Activated CD8-positive, alpha-beta T cell treated with anti-CD3 and anti-CD28 coated beads for 36 hours (primary cell): ENCODE measurements around the gene ATP2B2. TPM values are rescaled to one million over a fixed set of nuclear protein-coding genes. Genes with fewer than 3 reads are reported as not detected.

Experiments
- ATAC-seq: fragments of 200-7000 bp; cut with Tn5 transposase; one replicate; pipeline ENCODE4 v1.10.0; 2021; ENCODE audit warnings: mild to moderate bottlenecking, moderate library complexity
- CTCF ChIA-PET: fragments of 350-600 bp; sonication (Branson Sonifier 250); formaldehyde crosslinking; loops from one replicate; lab custom pipeline; 2021; ENCODE audit warnings: antibody characterized with exemption; lab: Charles Lee
- POLR2A ChIA-PET: fragments of 350-600 bp; sonication (Branson Sonifier 250); formaldehyde crosslinking; loops from one replicate; lab custom pipeline; 2021; ENCODE audit warnings: antibody characterized with exemption; lab: Charles Lee
- DNase-seq: peaks from one replicate; pipeline ENCODE4 v3.0.0-alpha.2; 2020
- H3K27ac Mint-ChIP-seq: one replicate; pipeline ENCODE4 v1.8.0; 2021; ENCODE audit warnings: mild to moderate bottlenecking, mixed read lengths
- H3K27me3 Mint-ChIP-seq: one replicate; pipeline ENCODE4 v1.8.0; 2021; ENCODE audit warnings: mixed read lengths
- H3K36me3 Mint-ChIP-seq: one replicate; pipeline ENCODE4 v1.8.0; 2021; ENCODE audit warnings: low read depth, mixed read lengths
- H3K4me1 Mint-ChIP-seq: one replicate; pipeline ENCODE4 v1.8.0; 2021; ENCODE audit warnings: low read depth, mixed read lengths
- H3K4me3 Mint-ChIP-seq: one replicate; pipeline ENCODE4 v1.8.0; 2021; ENCODE audit warnings: mild to moderate bottlenecking, moderate library complexity, mixed read lengths
- H3K9me3 Mint-ChIP-seq: one replicate; pipeline ENCODE4 v1.8.0; 2021; ENCODE audit warnings: mixed read lengths
- CTCF ChIP-seq: fragments of 200-600 bp; IDR thresholded peaks from one replicate; pipeline ENCODE4 v1.8.0; 2022; ENCODE audit warnings: antibody characterized with exemption, mild to moderate bottlenecking
- intact Hi-C: fragments of 100-400 bp; cut with micrococcal nuclease; formaldehyde crosslinking; loops from one replicate; pipeline ENCODE4 v1.10.0; 2022
- total RNA-seq, 2 experiments: library from RNA; stranded (reverse); gene quantifications; one replicate each; pipeline ENCODE4 v1.2.3, GENCODE V29; 2021

Gene ATP2B2
- total RNA-seq, 2 experiments from 2014 or later: not detected

GRCh38 chr3:10389995-10390394 lies 115.4 kb downstream of the ATP2B2 start:
- no peak for TF ChIP-seq CTCF
- Mint-ChIP-seq H3K4me3 (no peak overlapping the region), H3K27me3 (no peaks in the 10 kb centered on the region), H3K36me3 (no peaks in the 10 kb centered on the region), H3K4me1 (peaks cover 11% of the 10 kb centered on the region), H3K27ac (no peak overlapping the region), H3K9me3 (peaks cover 11% of the 10 kb centered on the region)
- no peak for DNase-seq
- intact Hi-C loops: no loop called here
- CTCF ChIA-PET: interaction anchor here (1.3 to 1.8 kb wide), 2 partner anchors 38 to 46 kb away, joined by 4 read pairs; no protein-coding TSS in a partner anchor
- POLR2A ChIA-PET: no interaction called here
- ATAC-seq: no peak

- Mint-ChIP-seq H3K36me3 (no peaks in the 10 kb centered on the region), H3K4me3 (no peak overlapping the region), H3K4me1 (peaks cover 9% of the 10 kb centered on the region), H3K27ac (no peak overlapping the region), H3K27me3 (no peaks in the 10 kb centered on the region), H3K9me3 (peaks cover 11% of the 10 kb centered on the region)
- ChIA-PET POLR2A (no interaction called here), CTCF (interaction anchor here (1.3 to 1.8 kb wide), 2 partner anchors 37 to 46 kb away, joined by 4 read pairs; no protein-coding TSS in a partner anchor)
- TF ChIP-seq CTCF: no peak
- DNase-seq (no peak), ATAC-seq (peak; percentile 48)
- intact Hi-C loops: no loop called here
These were observed 116.0 kb downstream of the ATP2B2 start for GRCh38 chr3:10389339-10389738.

GRCh38 chr3:10387881-10388609 lies 117.3 kb downstream of the ATP2B2 start:
- H3K27me3 Mint-ChIP-seq: peaks cover 5% of the 10 kb centered on the region
- ATAC-seq (peak; percentile 37), DNase-seq (no peak)
- no peak overlapping the region for H3K27ac Mint-ChIP-seq
- POLR2A ChIA-PET: no interaction called here
- CTCF ChIA-PET: no interaction called here
- intact Hi-C loops: no loop called here
- H3K4me3 Mint-ChIP-seq: no peak overlapping the region
- no peaks in the 10 kb centered on the region for H3K36me3 Mint-ChIP-seq
- peaks cover 9% of the 10 kb centered on the region for H3K4me1 Mint-ChIP-seq
- peaks cover 11% of the 10 kb centered on the region for H3K9me3 Mint-ChIP-seq
- TF ChIP-seq CTCF: no peak

GRCh38 chr3:10386121-10386520 lies 119.3 kb downstream of the ATP2B2 start:
- no peak overlapping the region for H3K27ac Mint-ChIP-seq
- peaks cover 11% of the 10 kb centered on the region for H3K9me3 Mint-ChIP-seq
- DNase-seq: no peak
- TF ChIP-seq CTCF: no peak
- POLR2A ChIA-PET: no interaction called here
- H3K27me3 Mint-ChIP-seq: peaks cover 5% of the 10 kb centered on the region
- no peak for ATAC-seq
- intact Hi-C loops: no loop called here
- H3K4me1 Mint-ChIP-seq: peaks cover 9% of the 10 kb centered on the region
- no peak overlapping the region for H3K4me3 Mint-ChIP-seq
- no peaks in the 10 kb centered on the region for H3K36me3 Mint-ChIP-seq
- CTCF ChIA-PET: no interaction called here

- H3K36me3 Mint-ChIP-seq: no peaks in the 10 kb centered on the region
- no peak for TF ChIP-seq CTCF
- peaks cover 5% of the 10 kb centered on the region for H3K27me3 Mint-ChIP-seq
- no peak for DNase-seq
- peaks cover 11% of the 10 kb centered on the region for H3K9me3 Mint-ChIP-seq
- H3K4me3 Mint-ChIP-seq: no peak overlapping the region
- no peak overlapping the region for H3K27ac Mint-ChIP-seq
- intact Hi-C loops: no loop called here
- peaks cover 9% of the 10 kb centered on the region for H3K4me1 Mint-ChIP-seq
- CTCF ChIA-PET: no interaction called here
- POLR2A ChIA-PET: no interaction called here
- no peak for ATAC-seq
These were observed 120.6 kb downstream of the ATP2B2 start for GRCh38 chr3:10384541-10385360.
